Activated T-cell treated with anti-CD3 and anti-CD28 coated beads, Interleukin-2, amount 50 U/mL, for 4 hours (primary cell): Measurements from ENCODE around the gene GMDS. TPM values are rescaled to one million over a fixed set of nuclear protein-coding genes. Genes with fewer than 3 reads are reported as not detected.
A peak's percentile ranks its signal among the peaks of the same experiment; 100 is the strongest.

Experiments
- ATAC-seq, 2 donors: fragments of 200-7000 bp; cut with Tn5 transposase; one replicate each; pipeline ENCODE4 v1.10.0; 2021
- DNase-seq: peaks from one replicate; pipeline ENCODE4 v3.0.0-alpha.2; 2020
- H3K27me3 Mint-ChIP-seq: one replicate; pipeline ENCODE4 v1.8.0; 2021; ENCODE audit warnings: low read depth, mixed read lengths
- H3K36me3 Mint-ChIP-seq: one replicate; pipeline ENCODE4 v1.8.0; 2022; ENCODE audit warnings: mixed read lengths; ENCODE audit not compliant: insufficient read depth
- H3K4me1 Mint-ChIP-seq: one replicate; pipeline ENCODE4 v1.8.0; 2021; ENCODE audit warnings: low read depth, mixed read lengths
- H3K4me3 Mint-ChIP-seq: one replicate; pipeline ENCODE4 v1.8.0; 2021; ENCODE audit warnings: mild to moderate bottlenecking, moderate library complexity, mixed read lengths
- H3K9me3 Mint-ChIP-seq: one replicate; pipeline ENCODE4 v1.8.0; 2021; ENCODE audit warnings: mixed read lengths
- total RNA-seq, 3 donors: library from RNA; stranded (reverse); gene quantifications; one replicate each; pipeline ENCODE4 v1.2.1, GENCODE V29; 2021

Gene GMDS
- total RNA-seq, 3 donors from 2014 or later: 38.9 to 48.0 (median 43.9) TPM

- ATAC-seq (peak; percentile 70 to 83), DNase-seq (no peak)
- Mint-ChIP-seq H3K36me3 (peaks cover 6% of the 10 kb centered on the region), H3K4me3 (no peak overlapping the region), H3K27me3 (no peaks in the 10 kb centered on the region), H3K4me1 (peaks cover 7% of the 10 kb centered on the region), H3K9me3 (no peaks in the 10 kb centered on the region)
These were observed 458.7 kb downstream of the GMDS start for GRCh38 chr6:1786455-1787453.

GRCh38 chr6:1784422-1784884 lies 461.0 kb downstream of the GMDS start:
- ATAC-seq: no peak
- Mint-ChIP-seq H3K4me3 (no peak overlapping the region), H3K27me3 (no peaks in the 10 kb centered on the region), H3K36me3 (peaks cover 9% of the 10 kb centered on the region), H3K9me3 (no peaks in the 10 kb centered on the region), H3K4me1 (peaks cover 7% of the 10 kb centered on the region)
- DNase-seq: no peak

GRCh38 chr6:1781817-1782184 lies 463.6 kb downstream of the GMDS start:
- ATAC-seq (no peak), DNase-seq (no peak)
- Mint-ChIP-seq H3K4me3 (no peak overlapping the region), H3K27me3 (no peaks in the 10 kb centered on the region), H3K36me3 (peaks cover 6% of the 10 kb centered on the region), H3K9me3 (no peaks in the 10 kb centered on the region), H3K4me1 (peaks cover 1% of the 10 kb centered on the region)

- no peak for DNase-seq
- no peaks in the 10 kb centered on the region for H3K27me3 Mint-ChIP-seq
- peaks cover 6% of the 10 kb centered on the region for H3K36me3 Mint-ChIP-seq
- H3K9me3 Mint-ChIP-seq: no peaks in the 10 kb centered on the region
- no peak for ATAC-seq
- no peaks in the 10 kb centered on the region for H3K4me1 Mint-ChIP-seq
- no peak overlapping the region for H3K4me3 Mint-ChIP-seq
These were observed 464.1 kb downstream of the GMDS start for GRCh38 chr6:1781152-1781816.

- no peak for ATAC-seq
- H3K4me3 Mint-ChIP-seq: no peak overlapping the region
- DNase-seq: no peak
- no peaks in the 10 kb centered on the region for H3K9me3 Mint-ChIP-seq
- peaks cover 6% of the 10 kb centered on the region for H3K36me3 Mint-ChIP-seq
- no peaks in the 10 kb centered on the region for H3K27me3 Mint-ChIP-seq
- peaks cover 1% of the 10 kb centered on the region for H3K4me1 Mint-ChIP-seq
These were observed 465.0 kb downstream of the GMDS start for GRCh38 chr6:1780251-1780867.

GRCh38 chr6:1778686-1779235 lies 466.6 kb downstream of the GMDS start:
- Mint-ChIP-seq H3K9me3 (no peaks in the 10 kb centered on the region), H3K4me1 (peaks cover 17% of the 10 kb centered on the region), H3K36me3 (peaks cover 3% of the 10 kb centered on the region), H3K4me3 (no peak overlapping the region), H3K27me3 (no peaks in the 10 kb centered on the region)
- ATAC-seq (no peak), DNase-seq (no peak)

GRCh38 chr6:1777921-1778685 lies 467.3 kb downstream of the GMDS start:
- DNase-seq (no peak), ATAC-seq (no peak)
- Mint-ChIP-seq H3K27me3 (no peaks in the 10 kb centered on the region), H3K36me3 (peaks cover 3% of the 10 kb centered on the region), H3K4me1 (peaks cover 24% of the 10 kb centered on the region), H3K9me3 (no peaks in the 10 kb centered on the region), H3K4me3 (no peak overlapping the region)

- Mint-ChIP-seq H3K4me1 (peaks cover 46% of the 10 kb centered on the region), H3K4me3 (no peak overlapping the region), H3K27me3 (no peaks in the 10 kb centered on the region), H3K36me3 (no peaks in the 10 kb centered on the region), H3K9me3 (no peaks in the 10 kb centered on the region)
- ATAC-seq (no peak), DNase-seq (no peak)
These were observed 470.0 kb downstream of the GMDS start for GRCh38 chr6:1775441-1775840.

GRCh38 chr6:1774226-1774915 lies 471.0 kb downstream of the GMDS start:
- DNase-seq: no peak
- Mint-ChIP-seq H3K4me1 (peaks cover 53% of the 10 kb centered on the region), H3K27me3 (no peaks in the 10 kb centered on the region), H3K36me3 (no peaks in the 10 kb centered on the region), H3K9me3 (no peaks in the 10 kb centered on the region), H3K4me3 (no peak overlapping the region)
- no peak for ATAC-seq

- Mint-ChIP-seq H3K9me3 (no peaks in the 10 kb centered on the region), H3K27me3 (no peaks in the 10 kb centered on the region), H3K4me1 (peaks cover 56% of the 10 kb centered on the region), H3K36me3 (no peaks in the 10 kb centered on the region), H3K4me3 (no peak overlapping the region)
- ATAC-seq: no peak
- DNase-seq: no peak
These were observed 471.7 kb downstream of the GMDS start for GRCh38 chr6:1773700-1774099.

GRCh38 chr6:1770968-1771723 lies 474.3 kb downstream of the GMDS start:
- DNase-seq (no peak), ATAC-seq (peak; percentile 85 to 87)
- Mint-ChIP-seq H3K9me3 (no peaks in the 10 kb centered on the region), H3K4me1 (peaks cover 63% of the 10 kb centered on the region), H3K27me3 (no peaks in the 10 kb centered on the region), H3K36me3 (peaks cover 2% of the 10 kb centered on the region), H3K4me3 (no peak overlapping the region)

GRCh38 chr6:1770435-1770843 lies 475.0 kb downstream of the GMDS start:
- Mint-ChIP-seq H3K4me1 (peaks cover 62% of the 10 kb centered on the region), H3K4me3 (peak overlapping the region; percentile 57), H3K36me3 (peaks cover 2% of the 10 kb centered on the region)

More at GRCh38 chr6:1770435-1770843, 475.0 kb downstream of the GMDS start:
- Mint-ChIP-seq H3K27me3 (no peaks in the 10 kb centered on the region), H3K9me3 (no peaks in the 10 kb centered on the region)
- ATAC-seq (peak; percentile 83 to 84), DNase-seq (no peak)
